Activated CD8-positive, alpha-beta memory T cell treated with anti-CD3 and anti-CD28 coated beads for 48 hours (primary cell): ENCODE measurements around the gene RTF1.
"Not testable (repeated sequence)": the region's sequence is repeated elsewhere in the genome, so short reads cannot be mapped to it uniquely, and the experiment has no call there.

Experiments
- DNase-seq, 3 experiments: peaks; one replicate each; pipeline ENCODE4 v3.0.0-alpha.2; 2020; ENCODE audit warnings: low read depth in 2 of 3, low spot score in 2 of 3

The RTF1 gene

GRCh38 chr15:41435037-41435786 lies 18.3 kb downstream of the RTF1 start:
- no peak for DNase-seq

DNA sequence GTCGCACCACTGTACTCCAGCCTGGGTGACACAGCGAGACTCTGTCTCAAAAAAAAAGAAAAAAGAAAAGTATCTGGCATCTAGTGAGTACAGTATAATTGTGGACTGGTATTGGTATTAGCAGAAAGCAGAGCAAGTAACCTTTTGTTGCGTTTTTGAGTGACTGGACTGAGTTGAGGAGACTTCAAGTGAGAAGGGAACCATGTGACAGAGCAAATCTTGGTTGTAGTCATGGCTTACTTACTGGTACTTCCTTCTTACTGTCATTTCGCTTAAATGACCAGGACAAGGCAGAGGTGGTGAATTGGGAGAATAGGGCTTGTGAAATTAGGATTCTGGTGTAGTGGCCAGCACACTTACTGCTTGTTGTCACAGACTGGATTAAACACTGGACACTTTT lies 20.6 kb downstream of the RTF1 start:
- no peak for DNase-seq

GRCh38 chr15:41438206-41438605 lies 21.3 kb downstream of the RTF1 start:
- no peak for DNase-seq

DNA sequence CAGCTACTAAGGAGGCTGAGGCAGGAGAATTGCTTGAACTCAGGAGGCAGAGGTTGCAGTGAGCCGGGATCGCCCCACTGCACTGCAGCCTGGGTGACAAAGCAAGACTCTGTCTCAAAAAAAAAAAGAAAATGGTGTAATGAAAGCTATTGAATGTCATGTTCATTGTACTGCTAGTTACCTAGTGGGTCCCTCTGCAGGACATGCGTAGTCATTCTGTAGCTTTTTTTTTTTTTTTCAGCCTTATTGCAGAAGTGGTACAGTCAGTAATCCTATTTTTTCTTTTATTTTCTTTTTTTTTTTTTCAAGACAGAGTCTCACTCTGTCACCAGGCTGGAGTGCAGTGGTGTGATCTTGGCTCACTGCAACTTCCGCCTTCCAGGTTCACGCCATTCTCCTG lies 21.9 kb downstream of the RTF1 start:
- DNase-seq, result not testable (repeated sequence)

GRCh38 chr15:41443275-41443674 lies 26.4 kb downstream of the RTF1 start:
- DNase-seq, result no peak

- no peak for DNase-seq
Measured at GRCh38 chr15:41445399-41445798, 28.5 kb downstream of the RTF1 start.

- no peak for DNase-seq
Measured at GRCh38 chr15:41462084-41462795, 45.3 kb downstream of the RTF1 start.

DNA sequence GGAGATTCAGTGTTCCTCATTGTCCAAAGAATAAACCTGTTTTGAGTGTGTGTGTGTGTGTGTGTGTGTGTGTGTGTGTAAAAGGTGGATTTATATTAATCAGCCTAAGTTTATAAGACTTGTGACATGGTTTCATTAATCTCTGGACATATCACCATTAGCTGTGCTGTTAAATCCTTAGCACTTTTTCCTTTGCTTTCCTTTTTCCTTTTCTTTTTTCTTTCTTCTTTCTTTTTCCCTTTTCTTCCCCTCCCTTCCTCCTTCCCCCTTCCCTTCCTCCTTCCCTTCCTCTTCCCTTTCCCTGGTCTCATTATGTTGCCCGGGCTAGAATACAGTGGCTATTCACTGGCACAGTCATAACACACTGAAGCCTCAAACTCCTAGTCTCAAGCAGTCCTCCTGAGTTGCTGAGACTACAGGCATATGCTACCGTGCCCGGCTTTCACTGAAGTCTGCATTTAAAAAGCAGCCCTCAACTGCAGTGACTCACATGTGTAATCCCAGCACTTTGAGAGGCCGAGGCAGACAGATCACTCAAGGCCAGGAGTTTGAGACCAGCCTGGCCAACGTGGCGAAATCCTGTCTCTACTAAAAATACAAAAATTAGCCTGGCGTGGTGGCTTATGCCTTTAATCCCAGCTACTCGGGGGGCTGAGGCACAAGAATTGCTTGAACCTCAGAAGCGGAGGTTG lies 48.1 kb downstream of the RTF1 start:
- no peak for DNase-seq

DNA sequence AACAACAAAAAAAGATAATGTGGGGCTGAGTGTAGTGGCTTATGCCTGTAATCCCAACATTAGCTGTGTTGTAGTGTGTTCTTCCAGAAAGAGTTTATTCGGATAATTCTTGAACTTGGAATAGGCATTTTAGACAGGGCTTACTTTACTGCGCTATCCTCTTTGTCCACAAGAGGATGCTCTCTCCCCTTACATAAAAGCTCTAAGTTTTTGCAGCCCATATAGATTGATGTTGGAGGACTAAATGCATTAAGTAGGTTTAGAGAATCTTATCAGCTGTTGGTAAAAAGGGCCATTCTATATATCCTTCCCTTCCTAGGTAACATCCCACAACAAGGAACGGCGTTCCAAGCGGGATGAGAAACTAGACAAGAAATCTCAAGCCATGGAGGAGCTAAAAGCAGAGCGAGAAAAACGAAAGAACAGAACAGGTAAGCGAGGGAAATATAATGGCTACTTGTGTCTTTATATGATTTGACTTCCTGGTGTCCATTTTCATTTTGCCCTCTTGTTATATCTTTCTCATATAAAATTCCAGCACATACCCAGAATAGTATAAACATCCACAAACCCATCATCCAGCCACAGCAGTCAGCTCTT lies 49.0 kb downstream of the RTF1 start:
- DNase-seq, result no peak

- no peak for DNase-seq
Measured at GRCh38 chr15:41466711-41467110, 49.8 kb downstream of the RTF1 start.

DNA sequence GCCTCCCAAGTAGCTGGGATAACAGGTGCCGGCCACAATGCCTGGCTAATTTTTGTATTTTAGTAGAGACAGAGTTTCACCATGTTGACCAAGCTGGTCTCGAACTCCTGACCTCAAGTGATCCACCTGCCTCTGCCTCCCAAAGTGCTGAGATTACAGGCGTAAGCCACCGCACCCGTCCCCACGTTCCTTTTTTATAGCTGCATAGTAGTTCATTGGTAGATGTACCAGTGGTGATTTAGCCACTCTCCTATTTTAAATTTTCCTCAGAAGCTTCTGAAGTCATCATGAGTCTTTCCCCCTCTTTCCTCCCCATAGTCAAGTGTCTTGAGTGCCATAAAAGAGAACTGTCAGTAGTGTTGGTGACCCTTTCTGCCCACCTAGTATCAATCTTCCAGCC lies 52.7 kb downstream of the RTF1 start:
- not testable (repeated sequence) for DNase-seq

- DNase-seq, result no peak
Measured at GRCh38 chr15:41473418-41473817, 56.5 kb downstream of the RTF1 start.

- no peak for DNase-seq
Measured at GRCh38 chr15:41474436-41474835, 57.5 kb downstream of the RTF1 start.

- DNase-seq, result no peak
Measured at GRCh38 chr15:41474941-41475340, 58.0 kb downstream of the RTF1 start.

GRCh38 chr15:41476416-41477048 lies 59.6 kb downstream of the RTF1 start:
- DNase-seq, result no peak

- DNase-seq, result no peak
Measured at GRCh38 chr15:41480396-41481140, 63.7 kb downstream of the RTF1 start.

GRCh38 chr15:41482110-41482877 lies 65.4 kb downstream of the RTF1 start:
- DNase-seq, result no peak

- no peak for DNase-seq
Measured at GRCh38 chr15:41483115-41483514, 66.2 kb downstream of the RTF1 start.

DNA sequence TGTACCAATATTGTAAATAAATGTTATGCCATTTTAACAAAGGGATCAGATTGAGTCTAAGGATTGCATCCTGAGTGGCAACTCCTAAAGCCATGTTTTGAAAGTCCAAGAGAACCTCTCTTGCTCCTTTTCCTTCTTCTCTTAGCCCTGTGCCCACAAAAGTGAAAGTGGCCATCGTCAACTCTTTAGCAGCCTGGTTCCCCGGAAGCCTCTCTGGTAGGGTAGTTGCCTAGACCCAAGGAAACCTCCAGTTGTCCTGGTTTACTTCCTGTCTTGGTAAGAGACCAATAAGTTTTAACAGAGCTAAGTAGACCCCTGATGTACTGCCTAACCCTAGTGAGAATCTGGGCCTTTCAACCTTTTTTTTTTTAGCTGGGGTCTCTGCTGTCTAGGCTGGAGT lies 66.6 kb downstream of the RTF1 start:
- DNase-seq, result no peak
